Thyroid gland (tissue), 4 donors: ENCODE data around the gene PGBD2. TPM values are rescaled to one million over a fixed set of nuclear protein-coding genes. Genes with fewer than 3 reads are reported as not detected.
"Not testable (repeated sequence)": the region's sequence is repeated elsewhere in the genome, so short reads cannot be mapped to it uniquely, and the experiment has no call there.

Experiments used
- DNase-seq, 2 donors: peaks; one replicate each; pipeline ENCODE4 v3.0.0-alpha.2; 2019
- H3K27ac ChIP-seq, 3 donors: fragments of 200-600 bp; sonication (generic); 1 replicate in 2 of 3; 2 replicates in 1 of 3; pipeline ENCODE4 v1.5.1; 2016 to 2019; ENCODE audit warnings: mild to moderate bottlenecking in 1 of 3, moderate library complexity in 1 of 3
- H3K27me3 ChIP-seq: fragments of 200-600 bp; sonication (generic); one replicate; pipeline ENCODE4 v1.5.1; 2019
- H3K36me3 ChIP-seq, 2 donors: fragments of 200-600 bp; sonication (generic); one replicate each; pipeline ENCODE4 v1.5.1; 2016 to 2019
- H3K4me1 ChIP-seq, 2 donors: fragments of 200-600 bp; sonication (generic); one replicate each; pipeline ENCODE4 v1.5.1; 2017 to 2019
- H3K4me3 ChIP-seq, 3 donors: fragments of 200-600 bp; sonication (generic); replicated peaks in 1 of 3; 1 replicate in 2 of 3; 2 replicates in 1 of 3; pipeline ENCODE4 v1.5.1; 2016; ENCODE audit warnings: mild to moderate bottlenecking in 1 of 3
- H3K9me3 ChIP-seq: fragments of 200-600 bp; sonication (generic); one replicate; pipeline ENCODE4 v1.5.1; 2017
- POLR2A ChIP-seq, 2 donors: fragments of 450-650 bp; IDR thresholded peaks; one replicate each; pipeline ENCODE4 v1.6.1; 2017; ENCODE audit warnings: antibody characterized with exemption in 2 of 2, mild to moderate bottlenecking in 2 of 2, moderate library complexity in 1 of 2
- WGBS, 2 donors: methylation state at CpG; one replicate each; pipeline ENCODE4 v1.1.5; 2017; 5-methylcytosine and 5-hydroxymethylcytosine counted together
- intact Hi-C: fragments of 100-400 bp; cut with DNase I; formaldehyde crosslinking; loops from one replicate; pipeline ENCODE4 v1.15.1; 2023
- total RNA-seq, 4 donors: library from RNA; depleted of rRNA; stranded (reverse); fragments of >200 nt; gene quantifications; one replicate each; pipeline ENCODE4 v1.2.3, GENCODE V29; 2016
- TF ChIP-seq, protein P1 (sequence below), 6 experiments: fragments of 200-600 bp in 3 of 6; fragments of 450-650 bp in 3 of 6; sonication (generic) in 3 of 6; IDR thresholded peaks; one replicate each; pipeline ENCODE4 v1.5.1; 2016 to 2019; ENCODE audit warnings: antibody characterized with exemption in 6 of 6, mild to moderate bottlenecking in 2 of 6, inconsistent platforms in 1 of 6, moderate library complexity in 1 of 6

The PGBD2 gene
- total RNA-seq, 4 donors from 2014 or later, result 10.0 to 20.3 (median 14.4) TPM

DNA sequence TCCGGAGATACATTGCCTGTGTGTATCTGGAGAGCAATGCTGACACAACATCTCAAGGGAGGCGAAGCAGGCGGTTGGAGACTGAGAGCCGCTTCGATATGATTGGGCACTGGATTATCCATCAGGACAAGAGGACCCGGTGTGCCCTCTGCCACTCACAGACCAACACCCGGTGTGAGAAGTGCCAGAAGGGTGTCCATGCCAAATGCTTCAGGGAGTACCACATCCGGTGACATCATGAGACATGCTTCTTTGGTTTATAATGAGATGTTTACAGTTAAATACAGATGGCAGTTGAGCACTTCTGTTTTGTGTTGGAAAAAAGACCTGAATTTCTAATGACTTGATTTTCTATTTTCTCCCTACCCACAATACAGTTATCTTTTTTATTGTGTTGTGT is 12.1 kb downstream of the PGBD2 start:
- Histone ChIP-seq H3K4me1 (no peaks in the 10 kb centered on the region), H3K27me3 (no peaks in the 10 kb centered on the region), H3K36me3 (peaks cover 33 to 40% of the 10 kb centered on the region in 2 donors), H3K9me3 (no peaks in the 10 kb centered on the region), H3K4me3 (no peak overlapping the region), H3K27ac (no peak overlapping the region)
- TF ChIP-seq POLR2A (IDR thresholded peaks at IDR 0.05), result no peak
- intact Hi-C loops, result no loop called here
- WGBS, 2 donors, result 95 to 99% methylated on average over 8 of the region's 8 CpGs
- DNase-seq, result no peak

DNA sequence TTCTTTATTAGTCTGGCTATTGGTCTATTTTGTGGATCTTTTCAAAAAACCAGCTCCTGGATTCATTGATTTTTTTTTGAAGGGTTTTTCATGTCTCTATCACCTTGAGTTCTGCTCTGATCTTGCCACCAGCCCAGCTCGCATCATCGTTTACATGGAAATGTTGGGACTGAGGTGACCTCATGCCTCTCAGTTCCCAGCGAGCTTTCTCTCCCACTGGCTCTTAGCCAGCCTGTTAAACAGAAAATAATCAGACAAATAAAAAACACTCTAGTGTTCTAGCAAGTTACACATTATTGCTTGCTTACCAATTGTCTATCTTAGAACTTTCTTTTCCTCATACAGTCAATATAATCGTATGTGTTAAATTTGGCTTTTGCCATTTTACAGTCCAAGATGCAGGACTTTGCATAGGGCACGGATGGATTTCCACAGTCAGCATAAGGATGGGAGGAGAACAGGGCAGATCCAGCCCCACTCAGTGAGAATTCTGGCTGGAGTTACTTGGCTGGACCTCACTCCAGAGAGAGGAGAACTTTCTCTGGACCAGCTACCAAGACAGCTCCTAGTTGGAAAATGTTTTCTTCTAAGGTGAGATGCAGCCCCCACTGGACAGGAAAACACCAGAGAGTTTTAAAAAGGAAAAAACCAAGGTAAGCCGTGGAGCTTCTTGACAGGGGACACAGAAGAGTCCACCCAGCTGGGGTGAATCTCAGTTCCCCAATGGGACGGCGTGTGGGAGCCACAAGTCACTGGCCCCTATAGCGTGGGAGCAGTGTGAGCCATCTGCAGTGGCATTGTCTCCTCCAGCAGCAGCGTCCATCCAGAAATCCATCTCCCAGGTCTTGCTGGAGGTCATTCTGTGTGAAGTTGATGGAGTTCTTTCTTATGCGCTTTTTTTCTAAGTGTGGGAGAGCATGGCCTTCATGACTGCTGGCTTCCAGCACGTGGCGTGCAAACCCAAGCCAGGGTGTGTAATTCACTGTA is 17.6 kb downstream of the PGBD2 start:
- no peak overlapping the region for H3K4me3 ChIP-seq
- no peaks in the 10 kb centered on the region for H3K27me3 ChIP-seq
- no peaks in the 10 kb centered on the region for H3K4me1 ChIP-seq
- H3K9me3 ChIP-seq, result no peaks in the 10 kb centered on the region
- DNase-seq, result no peak
- intact Hi-C loops, result no loop called here
- H3K27ac ChIP-seq, result no peak overlapping the region
- 90 to 92% methylated on average over 13 of the region's 13 CpGs for WGBS, 2 donors
- peaks cover 0 to 2% of the 10 kb centered on the region in 2 donors for H3K36me3 ChIP-seq
- TF ChIP-seq POLR2A (IDR thresholded peaks at IDR 0.05), result no peak
- TF ChIP-seq, protein P1, sequence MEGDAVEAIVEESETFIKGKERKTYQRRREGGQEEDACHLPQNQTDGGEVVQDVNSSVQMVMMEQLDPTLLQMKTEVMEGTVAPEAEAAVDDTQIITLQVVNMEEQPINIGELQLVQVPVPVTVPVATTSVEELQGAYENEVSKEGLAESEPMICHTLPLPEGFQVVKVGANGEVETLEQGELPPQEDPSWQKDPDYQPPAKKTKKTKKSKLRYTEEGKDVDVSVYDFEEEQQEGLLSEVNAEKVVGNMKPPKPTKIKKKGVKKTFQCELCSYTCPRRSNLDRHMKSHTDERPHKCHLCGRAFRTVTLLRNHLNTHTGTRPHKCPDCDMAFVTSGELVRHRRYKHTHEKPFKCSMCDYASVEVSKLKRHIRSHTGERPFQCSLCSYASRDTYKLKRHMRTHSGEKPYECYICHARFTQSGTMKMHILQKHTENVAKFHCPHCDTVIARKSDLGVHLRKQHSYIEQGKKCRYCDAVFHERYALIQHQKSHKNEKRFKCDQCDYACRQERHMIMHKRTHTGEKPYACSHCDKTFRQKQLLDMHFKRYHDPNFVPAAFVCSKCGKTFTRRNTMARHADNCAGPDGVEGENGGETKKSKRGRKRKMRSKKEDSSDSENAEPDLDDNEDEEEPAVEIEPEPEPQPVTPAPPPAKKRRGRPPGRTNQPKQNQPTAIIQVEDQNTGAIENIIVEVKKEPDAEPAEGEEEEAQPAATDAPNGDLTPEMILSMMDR (IDR thresholded peaks at IDR 0.05), result no peak

GRCh38 chr1:248924696-248925532 is 18.9 kb downstream of the PGBD2 start:
- Histone ChIP-seq H3K36me3 (peaks cover 0 to 2% of the 10 kb centered on the region in 2 donors), H3K4me1 (no peaks in the 10 kb centered on the region), H3K9me3 (no peaks in the 10 kb centered on the region), H3K27me3 (no peaks in the 10 kb centered on the region), H3K27ac (no peak overlapping the region), H3K4me3 (no peak overlapping the region)
- intact Hi-C loops, result no loop called here
- WGBS, 2 donors, result 67 to 74% methylated on average over 10 of the region's 10 CpGs
- DNase-seq, result peak; percentile 48 to 63
- no peak for TF ChIP-seq POLR2A (IDR thresholded peaks at IDR 0.05)
- TF ChIP-seq, protein P1 (IDR thresholded peaks at IDR 0.05), result peak; percentile 20 to 77 (median 54)

DNA sequence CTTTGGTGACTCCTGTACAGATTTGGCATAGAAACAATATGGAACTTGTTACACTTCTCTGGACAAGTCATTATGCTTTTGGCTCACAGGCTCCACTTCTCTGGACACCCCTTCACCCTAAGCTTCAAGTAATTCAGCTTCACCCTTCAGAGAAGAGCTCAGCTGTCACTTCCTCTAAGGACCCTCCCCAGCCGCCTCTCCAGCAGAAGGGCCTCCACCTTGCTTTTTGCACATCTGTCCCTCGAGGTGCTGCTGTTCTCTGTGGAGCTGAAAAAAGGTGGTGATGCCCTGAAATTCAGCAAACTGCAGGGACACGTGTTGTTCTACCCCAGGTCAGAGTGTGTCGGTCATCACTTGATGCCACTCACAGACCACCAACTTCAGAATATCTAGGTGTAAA is 19.8 kb downstream of the PGBD2 start:
- H3K36me3 ChIP-seq, H3K4me1 ChIP-seq, H3K27ac ChIP-seq, DNase-seq, intact Hi-C loops, H3K27me3 ChIP-seq, H3K4me3 ChIP-seq, H3K9me3 ChIP-seq: not testable (repeated sequence)
- WGBS, 2 donors, result 81 to 88% methylated on average over 4 of the region's 4 CpGs

- Histone ChIP-seq H3K4me1 (no peaks in the 10 kb centered on the region), H3K27me3 (no peaks in the 10 kb centered on the region), H3K9me3 (no peaks in the 10 kb centered on the region), H3K36me3 (peaks cover 0 to 2% of the 10 kb centered on the region in 2 donors), H3K4me3 (no peak overlapping the region), H3K27ac (no peak overlapping the region)
- intact Hi-C loops, result no loop called here
- DNase-seq, result no peak
- WGBS, 2 donors, result 84 to 90% methylated on average over 7 of the region's 7 CpGs
- no peak for TF ChIP-seq POLR2A (IDR thresholded peaks at IDR 0.05)
- TF ChIP-seq, protein P1 (IDR thresholded peaks at IDR 0.05), result no peak
These were observed 20.6 kb downstream of the PGBD2 start for GRCh38 chr1:248926401-248927182.

- WGBS, 2 donors, result 85 to 89% methylated on average over 3 of the region's 3 CpGs
- H3K4me1 ChIP-seq, H3K4me3 ChIP-seq, H3K9me3 ChIP-seq, H3K36me3 ChIP-seq, H3K27me3 ChIP-seq, intact Hi-C loops, DNase-seq, H3K27ac ChIP-seq: not testable (repeated sequence)
These were observed 21.2 kb downstream of the PGBD2 start for GRCh38 chr1:248927283-248927682.

GRCh38 chr1:248928122-248928521 is 22.1 kb downstream of the PGBD2 start:
- H3K4me3 ChIP-seq, H3K27me3 ChIP-seq, H3K27ac ChIP-seq, H3K36me3 ChIP-seq, H3K4me1 ChIP-seq, H3K9me3 ChIP-seq, intact Hi-C loops, DNase-seq: not testable (repeated sequence)

- not testable (repeated sequence) for H3K27ac ChIP-seq, H3K9me3 ChIP-seq
- 97 to 98% methylated on average over 4 of the region's 4 CpGs for WGBS, 2 donors
These were observed 24.0 kb downstream of the PGBD2 start for GRCh38 chr1:248930037-248930436.

More at GRCh38 chr1:248930037-248930436, 24.0 kb downstream of the PGBD2 start:
- H3K4me3 ChIP-seq, H3K27me3 ChIP-seq, DNase-seq, intact Hi-C loops, H3K4me1 ChIP-seq, H3K36me3 ChIP-seq: not testable (repeated sequence)
